ENCODE data around the gene DNMT3A.
A peak's percentile ranks its signal among the peaks of the same experiment; 100 is the strongest.
"Not testable (repeated sequence)": the region's sequence is repeated elsewhere in the genome, so short reads cannot be mapped to it uniquely, and the experiment has no call there.

The DNMT3A gene

GRCh38 chr2:25280051-25280687 lies 61.6 kb downstream of the DNMT3A start:
- no peak for DNase-seq

GRCh38 chr2:25279091-25279651 lies 62.6 kb downstream of the DNMT3A start:
- peak; percentile 42 for DNase-seq

GRCh38 chr2:25276569-25277465 lies 64.9 kb downstream of the DNMT3A start:
- peak; percentile 85 for DNase-seq

GRCh38 chr2:25275575-25275965 lies 66.2 kb downstream of the DNMT3A start:
- DNase-seq, result no peak

- peak; percentile 63 for DNase-seq
Measured at GRCh38 chr2:25274868-25275574, 66.7 kb downstream of the DNMT3A start.

- peak; percentile 39 for DNase-seq
Measured at GRCh38 chr2:25273985-25274535, 67.7 kb downstream of the DNMT3A start.

- not testable (repeated sequence) for DNase-seq
Measured at GRCh38 chr2:25272705-25273104, 69.0 kb downstream of the DNMT3A start.

GRCh38 chr2:25270061-25270460 lies 71.7 kb downstream of the DNMT3A start:
- DNase-seq, result no peak

GRCh38 chr2:25269233-25269632 lies 72.5 kb downstream of the DNMT3A start:
- no peak for DNase-seq

- DNase-seq, result no peak
Measured at GRCh38 chr2:25268139-25268538, 73.6 kb downstream of the DNMT3A start.

GRCh38 chr2:25266399-25266798 lies 75.3 kb downstream of the DNMT3A start:
- no peak for DNase-seq

- DNase-seq, result peak; percentile 84
Measured at GRCh38 chr2:25265802-25266201, 75.9 kb downstream of the DNMT3A start.

- DNase-seq, result no peak
Measured at GRCh38 chr2:25265001-25265400, 76.7 kb downstream of the DNMT3A start.

- no peak for DNase-seq
Measured at GRCh38 chr2:25262288-25262687, 79.4 kb downstream of the DNMT3A start.

- DNase-seq, result no peak
Measured at GRCh38 chr2:25259737-25260124, 82.0 kb downstream of the DNMT3A start.

GRCh38 chr2:25258847-25259736 lies 82.6 kb downstream of the DNMT3A start:
- no peak for DNase-seq

- no peak for DNase-seq
Measured at GRCh38 chr2:25257931-25258846, 83.5 kb downstream of the DNMT3A start.

- no peak for DNase-seq
Measured at GRCh38 chr2:25257032-25257552, 84.6 kb downstream of the DNMT3A start.

- no peak for DNase-seq
Measured at GRCh38 chr2:25256488-25256875, 85.2 kb downstream of the DNMT3A start.

- no peak for DNase-seq
Measured at GRCh38 chr2:25255745-25256487, 85.8 kb downstream of the DNMT3A start.

Data from CD4-positive, alpha-beta T cell treated with Interleukin-17A for 4 hours (primary cell).